ENCODE data around the gene RAD51B. TPM values are rescaled to one million over a fixed set of nuclear protein-coding genes. Genes with fewer than 3 reads are reported as not detected.

The RAD51B gene
- polyA plus RNA-seq, 1 experiment, result 6.6 TPM

DNA sequence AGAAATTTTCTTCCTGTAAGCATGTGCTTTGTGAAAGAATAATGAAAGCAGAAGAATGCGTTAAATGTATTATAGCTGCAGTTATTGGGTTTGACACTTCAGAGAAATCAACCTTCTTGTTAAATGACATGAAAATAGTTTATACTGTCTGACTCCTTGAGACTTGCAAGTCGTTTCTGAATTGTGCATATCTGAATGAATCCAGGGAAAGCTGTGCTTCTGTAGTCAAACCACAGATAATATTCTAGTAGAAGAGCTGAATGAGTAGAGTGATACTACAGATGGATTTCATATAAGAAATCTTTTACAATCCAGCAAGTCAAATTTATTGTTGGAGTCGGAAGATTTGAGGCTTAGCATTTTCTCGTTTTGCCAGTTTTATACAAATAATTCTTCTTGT is 343.3 kb downstream of the RAD51B start:
- H3K9me3 ChIP-seq (ENCODE audit: control insufficient read depth, insufficient read depth, low read length), result no peaks in the 10 kb centered on the region
- POLR2A ChIA-PET, result no interaction called here
- TF ChIP-seq CTCF (IDR thresholded peaks at IDR 0.05; ENCODE audit: low read depth, low read length), result no peak
- no peak overlapping the region for H3K27ac ChIP-seq (ENCODE audit: low read depth, low read length)
- no peaks in the 10 kb centered on the region for H3K27me3 ChIP-seq (ENCODE audit: control insufficient read depth, insufficient read depth, low read length)
- no peak overlapping the region for H3K4me3 ChIP-seq (ENCODE audit: low read depth, low read length)
- no peak for DNase-seq (ENCODE audit: low read depth, low spot score)
- CTCF ChIA-PET, result no interaction called here

- Histone ChIP-seq H3K4me3 (ENCODE audit: low read depth, low read length) (no peak overlapping the region), H3K27ac (ENCODE audit: low read depth, low read length) (no peak overlapping the region), H3K27me3 (ENCODE audit: control insufficient read depth, insufficient read depth, low read length) (no peaks in the 10 kb centered on the region), H3K9me3 (ENCODE audit: control insufficient read depth, insufficient read depth, low read length) (no peaks in the 10 kb centered on the region)
- no peak for DNase-seq (ENCODE audit: low read depth, low spot score)
- no peak for TF ChIP-seq CTCF (IDR thresholded peaks at IDR 0.05; ENCODE audit: low read depth, low read length)
- ChIA-PET POLR2A (no interaction called here), CTCF (interaction anchor here (0.6 kb wide), 1 partner anchor 1134 kb away, joined by 3 read pairs; no protein-coding TSS in a partner anchor)
Observed at GRCh38 chr14:68164711-68165113, 345.1 kb downstream of the RAD51B start.

DNA sequence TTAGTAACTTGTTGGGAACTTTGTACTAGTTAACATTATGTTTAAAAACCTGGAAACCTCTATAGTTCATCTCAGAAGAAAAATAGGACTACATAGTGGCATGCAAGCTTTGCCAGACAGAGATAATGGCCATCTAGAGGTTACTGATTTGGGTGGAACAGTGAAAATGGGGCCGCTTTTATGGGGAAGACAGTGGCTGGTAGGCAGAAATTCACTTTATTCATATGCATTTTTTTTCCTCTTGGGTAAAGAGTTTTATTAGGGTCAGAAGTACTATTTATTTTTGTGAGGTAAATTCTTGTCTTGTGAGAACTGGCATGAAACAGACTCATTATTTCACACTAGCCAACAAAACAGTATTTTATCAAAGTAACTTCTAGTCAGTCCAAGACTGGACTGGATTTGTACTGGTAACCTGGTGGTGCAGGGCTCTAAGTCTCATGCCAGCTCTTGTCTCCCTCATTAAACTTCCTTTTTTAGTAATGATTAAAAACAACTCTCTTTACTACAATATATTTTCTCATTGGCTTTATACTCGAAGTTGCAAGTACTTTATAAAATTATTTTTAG is 345.8 kb downstream of the RAD51B start:
- no peaks in the 10 kb centered on the region for H3K27me3 ChIP-seq (ENCODE audit: control insufficient read depth, insufficient read depth, low read length)
- ChIA-PET CTCF (no interaction called here), POLR2A (no interaction called here)
- no peak for DNase-seq (ENCODE audit: low read depth, low spot score)
- H3K27ac ChIP-seq (ENCODE audit: low read depth, low read length), result no peak overlapping the region
- H3K4me3 ChIP-seq (ENCODE audit: low read depth, low read length), result no peak overlapping the region
- TF ChIP-seq CTCF (IDR thresholded peaks at IDR 0.05; ENCODE audit: low read depth, low read length), result no peak
- H3K9me3 ChIP-seq (ENCODE audit: control insufficient read depth, insufficient read depth, low read length), result no peaks in the 10 kb centered on the region

DNA sequence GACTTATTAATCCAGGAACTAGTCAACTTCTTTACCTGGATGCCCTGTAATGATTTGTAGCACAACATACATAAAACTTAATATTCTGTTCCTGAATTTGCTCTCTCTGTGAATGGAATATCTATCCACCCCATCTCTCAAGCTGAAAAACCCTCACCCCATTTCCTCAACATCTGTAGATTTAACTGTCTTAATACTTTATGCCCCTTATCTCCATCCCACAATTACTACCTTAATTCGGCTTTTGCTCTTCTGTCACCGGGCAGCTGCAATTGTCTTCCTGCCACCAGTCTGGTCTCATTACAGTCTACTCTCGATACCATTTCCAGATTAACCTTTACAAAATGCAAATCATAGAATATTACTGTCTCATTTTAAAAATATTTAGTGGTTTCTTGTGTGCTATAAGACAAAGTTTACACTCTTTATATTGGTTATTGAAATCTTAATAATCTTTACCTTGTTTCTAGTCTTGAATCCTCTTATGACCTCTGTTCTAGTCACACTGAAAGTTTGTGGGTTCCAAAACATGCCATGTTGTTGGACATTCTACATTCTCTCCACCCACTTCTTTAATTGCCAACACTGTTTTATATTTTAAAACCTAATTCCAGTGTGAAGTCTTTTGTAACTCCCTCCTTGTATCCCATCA is 347.3 kb downstream of the RAD51B start:
- H3K27me3 ChIP-seq (ENCODE audit: control insufficient read depth, insufficient read depth, low read length), result no peaks in the 10 kb centered on the region
- ChIA-PET POLR2A (no interaction called here), CTCF (no interaction called here)
- no peaks in the 10 kb centered on the region for H3K9me3 ChIP-seq (ENCODE audit: control insufficient read depth, insufficient read depth, low read length)
- H3K4me3 ChIP-seq (ENCODE audit: low read depth, low read length), result no peak overlapping the region
- DNase-seq (ENCODE audit: low read depth, low spot score), result no peak
- no peak overlapping the region for H3K27ac ChIP-seq (ENCODE audit: low read depth, low read length)
- no peak for TF ChIP-seq CTCF (IDR thresholded peaks at IDR 0.05; ENCODE audit: low read depth, low read length)

- Histone ChIP-seq H3K9me3 (ENCODE audit: control insufficient read depth, insufficient read depth, low read length) (no peaks in the 10 kb centered on the region), H3K27me3 (ENCODE audit: control insufficient read depth, insufficient read depth, low read length) (no peaks in the 10 kb centered on the region), H3K27ac (ENCODE audit: low read depth, low read length) (no peak overlapping the region), H3K4me3 (ENCODE audit: low read depth, low read length) (no peak overlapping the region)
- no peak for TF ChIP-seq CTCF (IDR thresholded peaks at IDR 0.05; ENCODE audit: low read depth, low read length)
- no peak for DNase-seq (ENCODE audit: low read depth, low spot score)
- POLR2A ChIA-PET, result no interaction called here
- CTCF ChIA-PET, result interaction anchor here (1.2 kb wide), 1 partner anchor 234 kb away, joined by 3 read pairs; no protein-coding TSS in a partner anchor
Observed at GRCh38 chr14:68167383-68168087, 348.0 kb downstream of the RAD51B start.

Data from AG04450 (cell line).